C4-2B (cell line): Measurements from ENCODE around the gene ZNF668.

Experiments
- H3K27ac ChIP-seq: fragments of 450-650 bp; 2 replicates; pipeline ENCODE4 v1.5.1; 2017
- ZFX ChIP-seq: fragments of 450-650 bp; IDR thresholded peaks from 2 replicates; pipeline ENCODE4 v1.6.1; 2017
- TF ChIP-seq, protein P1 (sequence below): fragments of 450-650 bp; conservative IDR thresholded peaks from 2 replicates; pipeline ENCODE4 v1.5.1; 2017; ENCODE audit warnings: mild to moderate bottlenecking

ZNF668 gene

DNA sequence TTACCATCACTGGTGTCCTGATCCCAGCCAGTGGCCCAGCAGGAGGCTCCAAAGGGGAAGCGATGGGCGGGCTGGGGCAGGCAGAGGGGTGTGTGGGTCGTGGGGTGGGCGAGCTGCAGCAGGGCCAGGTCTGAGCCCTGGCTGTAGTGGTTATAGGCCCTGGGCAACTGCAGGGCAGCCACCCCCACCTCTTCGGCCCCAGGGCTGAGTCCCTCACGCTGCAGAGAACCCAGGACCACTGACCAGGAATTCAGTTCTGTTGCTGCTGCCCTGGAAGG is 12.5 kb upstream of the ZNF668 start:
- no peak overlapping the region for H3K27ac ChIP-seq
- TF ChIP-seq, protein P1, sequence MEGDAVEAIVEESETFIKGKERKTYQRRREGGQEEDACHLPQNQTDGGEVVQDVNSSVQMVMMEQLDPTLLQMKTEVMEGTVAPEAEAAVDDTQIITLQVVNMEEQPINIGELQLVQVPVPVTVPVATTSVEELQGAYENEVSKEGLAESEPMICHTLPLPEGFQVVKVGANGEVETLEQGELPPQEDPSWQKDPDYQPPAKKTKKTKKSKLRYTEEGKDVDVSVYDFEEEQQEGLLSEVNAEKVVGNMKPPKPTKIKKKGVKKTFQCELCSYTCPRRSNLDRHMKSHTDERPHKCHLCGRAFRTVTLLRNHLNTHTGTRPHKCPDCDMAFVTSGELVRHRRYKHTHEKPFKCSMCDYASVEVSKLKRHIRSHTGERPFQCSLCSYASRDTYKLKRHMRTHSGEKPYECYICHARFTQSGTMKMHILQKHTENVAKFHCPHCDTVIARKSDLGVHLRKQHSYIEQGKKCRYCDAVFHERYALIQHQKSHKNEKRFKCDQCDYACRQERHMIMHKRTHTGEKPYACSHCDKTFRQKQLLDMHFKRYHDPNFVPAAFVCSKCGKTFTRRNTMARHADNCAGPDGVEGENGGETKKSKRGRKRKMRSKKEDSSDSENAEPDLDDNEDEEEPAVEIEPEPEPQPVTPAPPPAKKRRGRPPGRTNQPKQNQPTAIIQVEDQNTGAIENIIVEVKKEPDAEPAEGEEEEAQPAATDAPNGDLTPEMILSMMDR, result no peak
- TF ChIP-seq ZFX, result no peak

DNA sequence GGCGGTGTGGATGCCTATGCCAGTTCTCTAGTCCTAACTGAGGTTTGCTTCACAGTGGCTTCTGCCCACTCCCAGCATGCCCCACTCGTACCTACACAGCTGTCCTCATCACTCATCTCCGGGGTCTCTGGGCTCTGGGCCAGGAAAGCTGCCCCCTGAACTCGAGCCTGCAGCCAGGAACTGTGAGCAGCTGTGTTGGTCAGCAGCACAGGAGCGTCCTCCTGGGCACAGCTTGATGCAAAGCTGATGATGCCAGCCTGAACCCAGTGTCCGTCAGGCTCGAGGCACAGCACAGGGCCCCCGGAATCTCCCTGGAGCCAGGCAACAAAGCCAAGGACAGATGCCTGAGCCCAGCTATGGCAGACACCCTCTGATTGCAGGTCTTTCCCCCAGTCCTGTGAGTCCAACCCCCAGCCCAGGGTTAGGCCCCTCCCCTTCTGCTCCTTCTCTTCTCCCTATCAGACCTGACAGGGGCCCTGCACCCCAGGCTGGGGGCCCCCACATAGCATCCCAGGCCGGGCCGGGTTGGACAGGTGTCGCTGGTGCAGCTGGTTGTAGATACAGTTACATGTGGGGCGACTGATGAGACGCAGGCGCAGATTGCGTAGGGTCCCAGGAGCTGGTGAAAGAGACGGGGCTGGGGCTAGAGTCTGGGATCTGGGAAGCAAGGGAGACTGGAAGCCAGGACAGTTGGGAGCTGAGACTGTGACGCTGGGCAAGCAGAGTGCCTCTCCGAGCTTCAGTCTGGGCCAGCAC is 12.0 kb upstream of the ZNF668 start:
- no peak for TF ChIP-seq ZFX
- TF ChIP-seq, protein P1, result no peak
- no peak overlapping the region for H3K27ac ChIP-seq

DNA sequence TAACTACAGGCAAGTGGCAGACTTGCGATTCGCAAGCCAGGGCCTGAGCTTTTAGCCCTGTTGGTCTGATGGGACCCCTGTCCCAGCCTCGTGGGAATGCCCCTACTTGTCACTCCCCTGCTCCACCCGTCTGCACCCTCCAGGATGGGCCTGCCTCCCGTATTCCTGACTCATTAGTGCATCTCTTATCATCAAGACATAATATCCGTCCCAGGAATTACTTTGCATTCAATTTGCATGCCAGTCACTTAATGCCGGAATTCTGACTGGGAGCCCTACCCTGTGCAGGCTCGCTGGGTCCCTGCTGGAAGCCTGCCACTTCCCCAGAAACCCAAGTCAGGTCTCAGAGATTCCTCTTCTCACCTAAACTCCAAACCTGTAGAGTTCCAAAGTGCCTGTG is 11.4 kb upstream of the ZNF668 start:
- no peak for TF ChIP-seq ZFX
- TF ChIP-seq, protein P1, result no peak
- no peak overlapping the region for H3K27ac ChIP-seq

DNA sequence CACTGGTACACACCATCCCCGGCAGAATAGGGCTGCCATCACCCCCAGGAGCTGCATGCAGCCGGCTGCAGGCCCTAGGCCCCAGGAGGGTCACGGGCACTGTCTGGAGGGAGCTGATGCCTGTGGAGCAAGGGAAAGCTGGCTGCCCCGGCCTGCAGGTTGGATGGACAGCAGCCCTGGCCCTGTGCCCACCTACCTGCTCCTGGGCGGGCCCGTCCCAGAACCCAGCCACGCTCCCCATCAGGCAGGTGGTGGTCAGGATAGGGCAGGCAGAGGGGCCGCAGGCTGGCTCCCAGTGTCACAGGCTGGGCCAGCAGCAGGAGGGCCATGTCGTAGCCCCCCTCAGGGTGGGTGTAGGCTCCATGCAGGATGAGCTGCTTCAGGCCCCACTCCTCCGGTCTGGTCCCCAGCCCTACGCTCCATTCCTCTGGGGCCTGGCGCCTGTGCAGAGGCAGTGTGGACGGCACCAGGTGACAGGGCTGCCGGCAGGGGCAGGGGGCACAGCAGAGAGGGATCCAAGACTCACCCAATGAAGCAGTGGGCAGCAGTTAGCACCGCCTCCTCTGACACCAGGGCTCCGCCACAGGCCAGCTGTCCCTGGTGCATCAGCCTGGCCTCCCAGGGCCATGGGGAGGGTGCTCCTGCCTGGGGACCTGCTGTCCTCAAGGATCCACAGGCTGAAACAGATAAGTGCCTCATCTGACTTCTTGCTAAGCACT is 10.7 kb upstream of the ZNF668 start:
- H3K27ac ChIP-seq, result no peak overlapping the region
- TF ChIP-seq, protein P1, result no peak
- no peak for TF ChIP-seq ZFX

DNA sequence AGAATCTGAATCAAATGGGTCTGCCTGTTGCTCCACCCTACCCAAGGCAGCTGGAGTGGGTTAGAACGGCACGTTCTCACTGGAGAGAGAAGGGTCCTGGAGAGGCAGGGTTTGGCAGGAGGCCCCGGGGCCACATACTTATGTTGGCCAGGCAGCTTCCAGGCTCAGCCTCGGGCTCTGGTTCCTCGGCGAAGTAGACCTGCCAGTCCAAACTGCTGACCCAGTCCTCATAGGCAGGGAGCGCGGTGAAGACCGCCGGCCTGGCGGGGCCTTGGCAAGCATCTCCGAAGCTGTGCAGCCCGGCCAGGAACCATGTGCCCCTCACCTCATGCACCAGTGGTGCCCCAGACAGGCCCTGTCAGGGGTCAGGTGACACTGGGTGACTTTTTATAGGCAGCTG is 9.9 kb upstream of the ZNF668 start:
- no peak overlapping the region for H3K27ac ChIP-seq
- TF ChIP-seq, protein P1, result no peak
- no peak for TF ChIP-seq ZFX

DNA sequence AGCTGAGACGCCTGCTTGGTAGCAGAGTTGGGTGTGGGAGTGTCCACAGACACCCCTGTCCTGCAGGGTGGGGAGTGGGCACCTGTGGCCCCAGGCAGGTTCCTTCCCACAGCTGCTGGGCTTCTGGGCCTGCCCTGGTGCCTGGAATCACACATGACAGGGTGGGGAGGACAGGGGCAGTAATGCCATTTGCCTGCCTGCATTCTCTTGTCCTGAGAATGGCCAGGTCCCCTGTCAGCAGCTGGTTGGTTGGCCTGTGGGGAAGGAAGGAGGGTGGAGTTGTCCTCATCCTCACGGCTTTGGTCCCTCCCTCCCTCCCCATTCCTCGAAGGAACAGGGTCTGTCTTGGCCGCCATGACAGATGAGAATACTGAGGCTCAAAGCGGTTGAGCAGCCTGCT is 9.5 kb upstream of the ZNF668 start:
- TF ChIP-seq, protein P1, result no peak
- TF ChIP-seq ZFX, result no peak
- H3K27ac ChIP-seq, result no peak overlapping the region

DNA sequence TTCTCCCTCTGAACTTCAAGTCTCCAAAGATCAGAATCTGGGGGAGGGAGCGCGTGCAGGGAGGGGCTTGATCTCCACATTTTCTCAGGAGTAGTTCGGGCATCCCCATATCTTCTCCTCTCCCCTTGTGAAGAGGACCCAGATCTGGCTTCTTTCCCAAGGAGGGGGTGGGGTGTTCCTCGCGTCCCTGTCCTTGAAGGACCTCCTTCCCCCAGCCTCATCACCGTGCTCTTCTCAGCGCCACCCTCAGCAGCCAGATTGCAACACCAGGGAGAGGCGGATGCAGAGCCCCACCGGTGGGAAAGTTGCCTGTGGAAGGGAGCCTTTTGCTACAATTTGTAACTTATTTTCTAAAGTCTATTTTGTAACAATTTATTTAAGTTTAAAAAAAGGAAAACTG is 9.0 kb upstream of the ZNF668 start:
- TF ChIP-seq, protein P1, result no peak
- TF ChIP-seq ZFX, result no peak
- H3K27ac ChIP-seq, result no peak overlapping the region
